HG03571 (cell line): ENCODE data around the gene SPTSSB.

Experiments
- ATAC-seq: cut with Tn5 transposase; IDR thresholded peaks from one replicate; pipeline ENCODE4 v1.9.1; 2021; ENCODE audit not compliant: unreplicated experiment

The SPTSSB gene

GRCh38 chr3:161342629-161343028 lies 28.7 kb downstream of the SPTSSB start:
- ATAC-seq: no peak

DNA sequence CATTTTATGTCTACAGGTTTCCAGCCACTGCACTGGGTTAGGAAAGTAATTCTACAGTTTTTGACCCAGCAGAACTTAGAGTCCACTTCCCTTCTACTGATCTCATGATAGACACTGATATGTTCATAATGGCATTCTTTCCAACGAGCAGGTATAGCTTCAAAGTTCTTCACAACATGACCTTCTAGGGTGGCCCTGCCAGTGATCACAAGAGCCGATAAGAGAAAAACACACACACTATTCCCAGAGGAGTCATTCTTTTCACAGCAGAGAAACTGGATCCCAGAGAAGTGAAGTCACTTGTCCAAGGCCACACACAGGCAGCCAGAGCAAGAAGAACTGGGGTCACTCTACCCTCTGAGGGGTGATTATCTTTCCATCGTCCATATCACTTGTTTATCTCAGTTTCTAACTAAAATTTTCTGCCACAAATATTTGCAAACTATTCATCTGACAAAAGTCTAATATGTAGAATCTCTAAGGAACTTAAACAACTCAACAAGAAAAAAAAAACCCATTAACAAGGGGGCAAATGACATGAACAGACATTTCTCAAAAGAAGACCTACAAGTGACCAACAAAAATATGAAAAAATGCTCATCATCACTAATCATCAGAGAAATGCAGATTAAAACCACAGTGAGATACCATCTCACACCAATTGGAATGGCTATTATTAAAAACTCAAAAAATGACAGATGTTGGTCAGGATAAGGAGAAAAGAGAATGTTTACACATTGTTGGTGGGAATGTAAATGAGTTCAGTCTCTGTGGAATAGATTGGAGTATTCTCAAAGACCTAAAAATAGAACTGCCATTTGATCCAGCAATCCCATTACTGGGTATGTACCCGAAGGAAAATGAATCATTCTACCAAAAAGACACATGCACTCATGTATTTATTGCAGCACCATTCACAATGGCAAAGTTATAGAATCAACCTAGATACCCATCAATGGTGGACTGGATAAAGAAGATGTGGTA lies 31.5 kb downstream of the SPTSSB start:
- ATAC-seq: no peak

GRCh38 chr3:161337311-161337710 lies 34.0 kb downstream of the SPTSSB start:
- ATAC-seq: no peak

DNA sequence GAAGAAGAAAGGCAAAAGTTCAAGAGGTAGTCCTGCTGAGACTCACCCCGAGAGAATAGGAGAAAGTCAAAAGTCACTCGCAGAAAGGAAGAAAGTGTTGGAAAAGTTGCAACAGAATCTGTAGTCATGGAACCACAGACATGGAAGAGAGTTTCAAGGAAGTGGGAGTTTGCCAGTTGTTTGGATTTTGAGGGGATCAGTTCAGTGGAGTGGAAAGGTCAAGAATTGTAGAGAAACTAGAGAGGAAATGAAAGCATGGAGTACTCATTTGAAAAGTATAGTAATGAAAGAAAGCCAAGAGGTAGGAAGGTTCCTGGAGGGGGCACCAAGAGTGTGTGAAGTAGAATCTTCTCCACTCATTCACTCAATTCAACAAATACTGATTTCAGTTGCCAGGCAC lies 34.7 kb downstream of the SPTSSB start:
- no peak for ATAC-seq

DNA sequence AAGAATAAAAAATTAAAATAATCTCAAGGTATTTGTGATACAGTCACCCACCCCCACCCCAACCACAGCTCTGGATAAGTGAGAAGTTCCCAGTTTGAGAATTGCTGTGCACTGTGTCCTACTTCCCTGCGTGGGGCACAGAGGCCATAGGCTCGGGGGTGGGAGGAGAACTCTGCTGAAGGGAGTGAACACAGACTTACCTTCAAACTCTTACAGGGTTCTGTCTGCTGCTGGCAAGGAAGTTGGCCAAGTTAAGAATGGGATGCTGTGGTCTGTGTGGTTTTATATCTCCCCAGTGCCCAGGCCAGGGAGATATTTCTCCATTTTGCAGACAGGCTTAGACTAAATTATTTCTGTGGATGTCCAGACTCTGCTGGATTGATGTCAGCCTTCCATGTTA lies 37.6 kb downstream of the SPTSSB start:
- no peak for ATAC-seq

GRCh38 chr3:161332792-161333191 lies 38.5 kb downstream of the SPTSSB start:
- ATAC-seq: no peak

DNA sequence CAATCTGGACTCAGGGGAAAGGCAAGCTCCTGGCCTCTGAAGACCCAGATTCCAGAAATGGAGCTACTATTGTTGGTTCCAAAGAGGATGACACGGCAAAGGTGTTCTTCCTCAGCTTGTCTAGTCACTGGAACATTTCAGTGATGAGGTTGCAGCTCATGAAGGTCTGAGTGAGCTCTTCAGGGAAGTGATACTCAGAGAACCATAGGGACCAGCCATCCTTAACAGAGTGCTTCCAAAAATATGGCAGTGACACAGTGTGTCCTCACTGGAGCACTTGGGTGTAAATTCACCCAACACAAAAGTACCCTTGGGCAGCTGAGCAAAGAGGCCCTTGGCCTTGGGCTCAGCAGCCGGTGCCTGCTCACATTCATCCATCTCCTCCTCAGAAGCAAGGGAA lies 46.3 kb downstream of the SPTSSB start:
- no peak for ATAC-seq

- ATAC-seq: no peak
These were observed 47.2 kb downstream of the SPTSSB start for GRCh38 chr3:161323926-161324621.

DNA sequence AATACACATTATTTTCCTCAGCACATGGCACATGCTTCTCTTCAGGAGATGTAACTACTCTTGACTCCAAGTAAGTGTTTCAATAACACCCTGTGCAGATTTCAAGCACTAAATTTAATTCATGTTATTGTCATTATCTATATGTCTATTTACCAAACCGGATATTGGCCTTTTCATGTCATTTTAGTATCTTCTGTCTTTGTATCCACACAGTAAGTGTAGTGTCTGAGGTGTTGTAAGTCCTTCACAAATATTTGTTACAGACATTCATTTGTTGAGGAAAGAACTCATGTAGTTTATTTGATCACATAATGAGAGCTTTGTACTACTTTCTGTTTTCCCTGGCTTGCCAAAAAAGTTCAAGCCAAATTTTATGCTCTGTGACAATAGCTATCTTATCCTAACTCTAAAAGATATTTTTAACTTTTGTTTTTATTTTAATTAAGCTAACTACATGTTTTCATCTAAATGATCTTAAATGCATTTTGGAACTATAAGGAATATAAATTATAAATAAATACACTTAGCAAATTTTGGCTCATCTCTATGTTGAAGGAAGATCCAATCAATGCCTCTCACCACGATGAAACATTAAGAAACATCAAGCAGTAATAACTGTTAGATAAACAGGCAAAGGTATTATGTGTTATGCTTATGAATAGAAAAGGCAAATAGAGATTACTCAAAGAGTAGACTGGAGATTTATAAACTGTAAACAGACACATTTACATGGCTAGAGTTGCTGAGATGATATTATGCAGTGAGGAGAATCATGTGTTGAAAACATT lies 48.3 kb downstream of the SPTSSB start:
- ATAC-seq: no peak

DNA sequence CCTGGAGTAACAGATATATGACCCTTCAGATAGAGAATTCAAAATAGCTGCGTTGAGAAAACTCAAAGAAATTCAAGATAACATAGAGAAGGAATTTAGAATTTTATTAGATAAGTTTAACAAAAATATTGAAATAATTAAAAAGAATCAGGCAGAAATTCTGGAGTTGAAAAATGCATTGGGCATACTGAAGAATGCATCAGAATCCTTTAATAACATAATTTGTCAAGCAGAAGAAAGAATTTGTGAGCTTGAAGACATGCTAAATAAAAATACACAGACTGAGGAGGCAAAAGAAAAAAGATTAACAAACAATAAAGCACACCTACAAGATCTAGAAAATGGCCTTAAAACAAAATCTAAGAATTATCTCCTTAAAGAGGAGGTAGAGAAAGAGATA lies 50.5 kb downstream of the SPTSSB start:
- ATAC-seq: no peak

- no peak for ATAC-seq
These were observed 51.5 kb downstream of the SPTSSB start for GRCh38 chr3:161319867-161320266.

DNA sequence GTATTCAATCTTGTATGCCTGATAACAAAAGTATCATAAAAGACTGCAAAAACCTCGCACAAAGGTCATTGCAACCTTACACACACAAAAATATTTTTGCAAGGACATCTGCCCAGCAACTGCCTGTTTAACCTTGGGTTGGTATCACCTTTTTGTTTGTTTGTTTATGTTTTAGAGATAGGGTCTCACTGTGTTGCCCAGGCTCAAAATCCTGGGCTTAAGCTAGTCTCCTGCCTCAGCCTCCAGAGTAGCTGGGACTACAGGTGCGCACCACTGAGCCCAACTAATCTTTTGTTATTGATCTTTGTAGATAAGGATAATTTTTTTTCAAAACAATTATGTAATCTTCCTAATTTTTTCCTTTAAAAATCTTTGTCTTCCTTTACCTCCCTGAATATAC lies 54.2 kb downstream of the SPTSSB start:
- ATAC-seq: no peak

DNA sequence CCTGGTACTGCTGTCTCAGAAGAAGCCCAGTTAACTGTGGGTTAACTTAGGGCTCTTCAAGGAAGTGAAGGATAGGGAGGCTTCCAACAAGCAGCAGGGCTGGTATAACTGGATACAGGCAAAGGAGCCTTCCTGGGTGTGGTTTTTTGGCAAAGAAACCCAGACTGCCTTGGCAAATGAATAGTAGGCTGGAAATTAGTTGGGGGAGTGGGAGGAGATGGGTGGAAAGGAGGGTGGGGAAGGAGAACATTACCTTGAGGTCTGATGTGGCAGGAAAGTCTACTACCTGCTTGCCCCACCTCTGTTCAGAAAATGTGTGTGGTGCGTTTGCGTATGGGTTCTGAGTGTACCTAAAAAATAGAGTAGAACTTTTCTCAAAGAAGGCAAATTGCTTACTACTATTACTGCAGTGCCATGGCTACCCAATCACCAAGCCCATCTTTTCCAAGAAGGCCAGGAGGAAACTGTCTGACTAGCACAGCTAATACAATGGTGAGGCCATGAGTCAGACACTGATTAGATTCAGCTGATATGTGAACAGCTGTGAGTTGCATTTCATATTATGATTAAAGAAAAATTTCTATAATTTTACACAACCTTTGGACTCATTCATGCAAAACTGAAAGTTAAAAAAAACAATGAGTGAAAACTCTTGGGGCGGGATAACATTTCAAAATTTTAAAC lies 55.2 kb downstream of the SPTSSB start:
- ATAC-seq: no peak

GRCh38 chr3:161314836-161315395 lies 56.4 kb downstream of the SPTSSB start:
- no peak for ATAC-seq

DNA sequence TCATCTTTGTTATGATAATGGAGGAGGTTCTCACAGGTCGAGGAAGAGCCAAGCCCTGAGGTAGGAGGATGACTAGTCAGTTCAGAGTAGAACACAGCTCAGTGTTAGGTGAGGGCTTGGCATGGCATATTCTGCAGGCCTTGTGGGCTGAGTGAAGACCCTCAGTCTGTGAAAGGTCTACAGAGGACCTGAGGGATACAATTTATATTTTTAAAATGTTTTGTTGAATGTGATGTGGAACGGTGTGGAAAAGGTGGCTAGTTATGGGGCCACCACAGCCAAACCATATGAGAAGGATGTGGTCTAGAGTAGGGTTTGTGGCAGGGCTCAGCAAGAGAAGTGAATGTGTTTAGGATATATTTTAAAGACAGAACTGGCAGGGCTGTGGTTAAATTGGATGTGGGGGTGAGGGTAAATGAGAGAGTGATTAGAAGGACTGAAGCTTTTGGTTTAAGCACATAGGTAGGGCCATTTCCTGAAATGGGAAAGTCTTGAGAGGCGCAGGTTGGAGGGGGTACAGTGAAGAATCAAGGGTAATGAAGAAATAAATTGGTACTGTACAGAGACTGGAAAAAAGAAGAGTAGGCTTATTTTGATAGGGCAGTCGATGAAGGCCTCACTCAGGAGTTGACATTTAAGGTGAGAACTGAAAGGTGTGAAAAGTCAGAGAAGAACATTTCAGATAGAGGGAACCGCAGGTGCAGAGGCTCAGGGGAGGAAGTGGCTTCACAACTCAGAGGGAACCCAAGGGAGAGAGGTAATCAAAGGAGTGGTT lies 60.5 kb downstream of the SPTSSB start:
- ATAC-seq: peak; percentile 83

GRCh38 chr3:161305095-161305991 lies 66.0 kb downstream of the SPTSSB start:
- no peak for ATAC-seq

- ATAC-seq: no peak
These were observed 74.5 kb downstream of the SPTSSB start for GRCh38 chr3:161296814-161297213.

DNA sequence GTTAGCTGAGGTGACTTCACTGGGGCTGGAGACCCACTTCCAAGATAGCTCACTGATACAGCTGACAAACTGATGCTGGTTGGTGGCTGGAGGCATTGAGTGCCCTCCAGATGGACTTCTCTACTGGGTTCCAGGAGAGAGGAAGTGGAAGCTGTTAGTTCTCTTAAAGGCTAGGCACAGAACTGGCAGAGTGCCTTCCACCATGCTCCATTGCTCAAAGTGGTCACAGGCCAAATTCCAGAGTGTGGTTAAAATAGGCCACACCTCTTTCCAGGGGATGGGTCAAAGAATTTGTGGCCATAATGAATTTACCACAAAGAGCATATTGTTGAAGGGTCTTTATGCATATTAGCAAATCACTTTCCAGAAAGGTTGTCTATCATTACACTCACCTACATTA lies 76.0 kb downstream of the SPTSSB start:
- ATAC-seq: no peak
